ENCODE data around the gene LRCH4. TPM values are rescaled to one million over a fixed set of nuclear protein-coding genes. Genes with fewer than 3 reads are reported as not detected.
"Not testable (repeated sequence)": the region's sequence is repeated elsewhere in the genome, so short reads cannot be mapped to it uniquely, and the experiment has no call there.

The LRCH4 gene
- total RNA-seq, 1 donor from 2014 or later: 64.5 TPM

GRCh38 chr7:100556541-100556940 is 29.4 kb downstream of the LRCH4 start:
- Mint-ChIP-seq H3K36me3 (peaks cover 18% of the 10 kb centered on the region), H3K27me3 (no peaks in the 10 kb centered on the region), H3K9me3 (no peaks in the 10 kb centered on the region), H3K4me3 (no peak overlapping the region), H3K4me1 (ENCODE audit: unreplicated experiment) (no peaks in the 10 kb centered on the region), H3K27ac (no peak overlapping the region)
- DNase-seq (ENCODE audit: extremely low spot score, unreplicated experiment): no peak
- no peak for TF ChIP-seq CTCF (conservative IDR thresholded peaks at IDR 0.05)

- Mint-ChIP-seq H3K27me3 (no peaks in the 10 kb centered on the region), H3K4me3 (no peak overlapping the region), H3K9me3 (no peaks in the 10 kb centered on the region), H3K4me1 (ENCODE audit: unreplicated experiment) (no peaks in the 10 kb centered on the region), H3K27ac (no peak overlapping the region), H3K36me3 (peaks cover 18% of the 10 kb centered on the region)
- TF ChIP-seq CTCF (conservative IDR thresholded peaks at IDR 0.05): no peak
- DNase-seq (ENCODE audit: extremely low spot score, unreplicated experiment): no peak
Observed at GRCh38 chr7:100555701-100556100, 30.2 kb downstream of the LRCH4 start.

- H3K4me3 Mint-ChIP-seq: no peak overlapping the region
- H3K4me1 Mint-ChIP-seq (ENCODE audit: unreplicated experiment): peaks cover under 1% of the 10 kb centered on the region
- no peaks in the 10 kb centered on the region for H3K9me3 Mint-ChIP-seq
- no peaks in the 10 kb centered on the region for H3K27me3 Mint-ChIP-seq
- H3K36me3 Mint-ChIP-seq: peaks cover 21% of the 10 kb centered on the region
- no peak for TF ChIP-seq CTCF (conservative IDR thresholded peaks at IDR 0.05)
- no peak for DNase-seq (ENCODE audit: extremely low spot score, unreplicated experiment)
- H3K27ac Mint-ChIP-seq: no peak overlapping the region
Observed at GRCh38 chr7:100553032-100553431, 32.9 kb downstream of the LRCH4 start.

- H3K4me1 Mint-ChIP-seq (ENCODE audit: unreplicated experiment): peaks cover 5% of the 10 kb centered on the region
- no peak for DNase-seq (ENCODE audit: extremely low spot score, unreplicated experiment)
- H3K36me3 Mint-ChIP-seq: peaks cover 21% of the 10 kb centered on the region
- TF ChIP-seq CTCF (conservative IDR thresholded peaks at IDR 0.05): no peak
- H3K4me3 Mint-ChIP-seq: no peak overlapping the region
- H3K27ac Mint-ChIP-seq: no peak overlapping the region
- H3K9me3 Mint-ChIP-seq: no peaks in the 10 kb centered on the region
- H3K27me3 Mint-ChIP-seq: no peaks in the 10 kb centered on the region
Observed at GRCh38 chr7:100552532-100552931, 33.4 kb downstream of the LRCH4 start.

GRCh38 chr7:100548446-100548845 is 37.5 kb downstream of the LRCH4 start:
- Mint-ChIP-seq H3K4me1 (ENCODE audit: unreplicated experiment) (peaks cover 45% of the 10 kb centered on the region), H3K36me3 (peaks cover 10% of the 10 kb centered on the region)
- DNase-seq (ENCODE audit: extremely low spot score, unreplicated experiment); H3K4me3 Mint-ChIP-seq; H3K27ac Mint-ChIP-seq; H3K9me3 Mint-ChIP-seq; H3K27me3 Mint-ChIP-seq: not testable (repeated sequence)

GRCh38 chr7:100547872-100548271 is 38.1 kb downstream of the LRCH4 start:
- DNase-seq (ENCODE audit: extremely low spot score, unreplicated experiment): no peak
- peaks cover 8% of the 10 kb centered on the region for H3K36me3 Mint-ChIP-seq
- no peaks in the 10 kb centered on the region for H3K9me3 Mint-ChIP-seq
- no peak overlapping the region for H3K4me3 Mint-ChIP-seq
- peak overlapping the region; percentile 89 for H3K27ac Mint-ChIP-seq
- H3K4me1 Mint-ChIP-seq (ENCODE audit: unreplicated experiment): peaks cover 49% of the 10 kb centered on the region
- no peaks in the 10 kb centered on the region for H3K27me3 Mint-ChIP-seq
- TF ChIP-seq CTCF (conservative IDR thresholded peaks at IDR 0.05): peak; percentile 16
